Measurements from ENCODE around the gene CSN1S1. TPM values are rescaled to one million over a fixed set of nuclear protein-coding genes. Genes with fewer than 3 reads are reported as not detected.

The CSN1S1 gene
- polyA plus RNA-seq, 3 donors = not detected

- TF ChIP-seq CTCF (IDR thresholded peaks at IDR 0.05) = no peak
- no peak overlapping the region for H3K9ac ChIP-seq (ENCODE audit: insufficient read depth, low read length, poor library complexity, severe bottlenecking)
- H3K9me3 Mint-ChIP-seq = no peaks in the 10 kb centered on the region
- no peak overlapping the region for H3K4me3 ChIP-seq (replicated peaks in 1 of 3; ENCODE audit: low read depth in 2 of 3, low read length in 3 of 3)
- H3K4me2 ChIP-seq (replicated peaks; ENCODE audit: extremely low read depth, low read length, poor library complexity, severe bottlenecking) = no peak overlapping the region
- no peaks in the 10 kb centered on the region for H3K36me3 Mint-ChIP-seq
- intact Hi-C loops (cut with micrococcal nuclease) = no loop called here
- WGBS (ENCODE audit: insufficient coverage) = 100% methylated on average over 1 of the region's 4 CpGs
- H3K27me3 ChIP-seq (ENCODE audit: control insufficient read depth in 2 of 2, insufficient read depth in 2 of 2, low read length in 2 of 2) = no peaks in the 10 kb centered on the region
- DNase-seq = no peak
- H4K20me1 ChIP-seq (ENCODE audit: insufficient read depth, low read length) = no peaks in the 10 kb centered on the region
- H3K27ac ChIP-seq (ENCODE audit: low read depth in 1 of 2, low read length in 2 of 2) = no peak overlapping the region
- no peak overlapping the region for H3K4me3 Mint-ChIP-seq
- H3K79me2 ChIP-seq (ENCODE audit: insufficient read depth, low read length) = no peaks in the 10 kb centered on the region
- H3K4me1 ChIP-seq (ENCODE audit: control insufficient read depth in 1 of 2, insufficient read depth in 2 of 2, low read length in 2 of 2) = no peaks in the 10 kb centered on the region
- no peaks in the 10 kb centered on the region for H3K9me3 ChIP-seq (replicated peaks in 1 of 2; ENCODE audit: control insufficient read depth in 1 of 2, insufficient read depth in 1 of 2, low read length in 2 of 2)
- no peaks in the 10 kb centered on the region for H3K36me3 ChIP-seq (replicated peaks in 1 of 2; ENCODE audit: control insufficient read depth in 1 of 2, insufficient read depth in 2 of 2, low read length in 2 of 2)
- peaks cover 0 to 2% (median 0%) of the 10 kb centered on the region in 3 donors for H3K27me3 Mint-ChIP-seq (ENCODE audit: low read depth in 3 of 3)
- H3K27ac Mint-ChIP-seq = no peak overlapping the region
- no peak overlapping the region for H2AFZ ChIP-seq (ENCODE audit: insufficient read depth, low read depth, low read length, poor library complexity, severe bottlenecking)
- no peaks in the 10 kb centered on the region for H3K4me1 Mint-ChIP-seq
These were observed 3.3 kb downstream of the CSN1S1 start for GRCh38 chr4:69934150-69934549.

- no peak overlapping the region for H3K27ac ChIP-seq (ENCODE audit: low read depth in 1 of 2, low read length in 2 of 2)
- no peak overlapping the region for H3K9ac ChIP-seq (ENCODE audit: insufficient read depth, low read length, poor library complexity, severe bottlenecking)
- Mint-ChIP-seq H3K27ac (no peak overlapping the region), H3K4me1 (no peaks in the 10 kb centered on the region), H3K9me3 (no peaks in the 10 kb centered on the region), H3K4me3 (no peak overlapping the region), H3K27me3 (ENCODE audit: low read depth in 3 of 3) (no peaks in the 10 kb centered on the region), H3K36me3 (no peaks in the 10 kb centered on the region)
- H3K79me2 ChIP-seq (ENCODE audit: insufficient read depth, low read length) = no peaks in the 10 kb centered on the region
- H3K4me3 ChIP-seq (replicated peaks in 1 of 3; ENCODE audit: low read depth in 2 of 3, low read length in 3 of 3) = no peak overlapping the region
- no peaks in the 10 kb centered on the region for H3K4me1 ChIP-seq (ENCODE audit: control insufficient read depth in 1 of 2, insufficient read depth in 2 of 2, low read length in 2 of 2)
- H4K20me1 ChIP-seq (ENCODE audit: insufficient read depth, low read length) = no peaks in the 10 kb centered on the region
- no peak for TF ChIP-seq CTCF (IDR thresholded peaks at IDR 0.05)
- DNase-seq = no peak
- H3K36me3 ChIP-seq (replicated peaks in 1 of 2; ENCODE audit: control insufficient read depth in 1 of 2, insufficient read depth in 2 of 2, low read length in 2 of 2) = no peaks in the 10 kb centered on the region
- no peak overlapping the region for H2AFZ ChIP-seq (ENCODE audit: insufficient read depth, low read depth, low read length, poor library complexity, severe bottlenecking)
- H3K9me3 ChIP-seq (replicated peaks in 1 of 2; ENCODE audit: control insufficient read depth in 1 of 2, insufficient read depth in 1 of 2, low read length in 2 of 2) = no peaks in the 10 kb centered on the region
- no peaks in the 10 kb centered on the region for H3K27me3 ChIP-seq (ENCODE audit: control insufficient read depth in 2 of 2, insufficient read depth in 2 of 2, low read length in 2 of 2)
- intact Hi-C loops (cut with micrococcal nuclease) = no loop called here
- no peak overlapping the region for H3K4me2 ChIP-seq (replicated peaks; ENCODE audit: extremely low read depth, low read length, poor library complexity, severe bottlenecking)
These were observed 5.7 kb downstream of the CSN1S1 start for GRCh38 chr4:69936566-69936965.

All from CD14-positive monocyte (primary cell).